Neural progenitor cell (in vitro differentiated cells): Measurements from ENCODE around the gene TUBGCP3. TPM values are rescaled to one million over a fixed set of nuclear protein-coding genes. Genes with fewer than 3 reads are reported as not detected.

Experiments used
- DNase-seq: peaks from one replicate; pipeline ENCODE4 v3.0.0-alpha.2; 2016; ENCODE audit warnings: low spot score
- H2AFZ ChIP-seq: fragments of 200-600 bp; sonication (generic); replicated peaks from 2 replicates; pipeline ENCODE4 v1.6.1; 2016; ENCODE audit warnings: antibody characterized with exemption
- H3F3A ChIP-seq: fragments of 200-600 bp; sonication (generic); 2 replicates; pipeline ENCODE4 v1.6.1; 2016; ENCODE audit warnings: antibody characterized with exemption, low read depth
- H3K27ac ChIP-seq: fragments of 200-600 bp; sonication (generic); 2 replicates; pipeline ENCODE4 v1.5.1; 2016; ENCODE audit warnings: mild to moderate bottlenecking
- H3K27me3 ChIP-seq: fragments of 200-600 bp; sonication (generic); 2 replicates; pipeline ENCODE4 v1.6.1; 2016; ENCODE audit warnings: mild to moderate bottlenecking, moderate library complexity
- H3K36me3 ChIP-seq: fragments of 200-600 bp; sonication (generic); 2 replicates; pipeline ENCODE4 v1.5.1; 2016
- H3K4me1 ChIP-seq: fragments of 200-600 bp; sonication (generic); 2 replicates; pipeline ENCODE4 v1.6.1; 2016; ENCODE audit warnings: mixed run types
- H3K4me2 ChIP-seq: fragments of 200-600 bp; sonication (generic); 2 replicates; pipeline ENCODE4 v1.6.1; 2016
- H3K4me3 ChIP-seq: fragments of 200-600 bp; sonication (generic); 2 replicates; pipeline ENCODE4 v1.5.1; 2016
- H3K79me2 ChIP-seq: fragments of 200-600 bp; sonication (generic); 2 replicates; pipeline ENCODE4 v1.6.1; 2016; ENCODE audit warnings: low read depth
- H3K9ac ChIP-seq: fragments of 200-600 bp; sonication (generic); 2 replicates; pipeline ENCODE4 v1.6.1; 2016
- H3K9me3 ChIP-seq: fragments of 200-600 bp; sonication (generic); 2 replicates; pipeline ENCODE4 v1.5.1; 2016; ENCODE audit warnings: low read depth
- H4K20me1 ChIP-seq: fragments of 200-600 bp; sonication (generic); 2 replicates; pipeline ENCODE4 v1.6.1; 2016; ENCODE audit warnings: low read depth
- H3K27ac Mint-ChIP-seq: 3 replicates; pipeline ENCODE4 v1.8.0; 2021; ENCODE audit warnings: mixed read lengths
- H3K27me3 Mint-ChIP-seq: 2 replicates; pipeline ENCODE4 v1.8.0; 2022; ENCODE audit warnings: low read depth, mild to moderate bottlenecking, inconsistent platforms, moderate library complexity, mixed read lengths; ENCODE audit not compliant: insufficient read depth
- H3K36me3 Mint-ChIP-seq: 3 replicates; pipeline ENCODE4 v1.8.0; 2021; ENCODE audit warnings: mixed read lengths
- H3K4me1 Mint-ChIP-seq: 3 replicates; pipeline ENCODE4 v1.8.0; 2021; ENCODE audit warnings: mixed read lengths
- H3K4me3 Mint-ChIP-seq: 3 replicates; pipeline ENCODE4 v1.8.0; 2021; ENCODE audit warnings: mild to moderate bottlenecking, moderate library complexity, mixed read lengths
- H3K9me3 Mint-ChIP-seq: 3 replicates; pipeline ENCODE4 v1.8.0; 2020; ENCODE audit warnings: mixed read lengths
- CTCF ChIP-seq: fragments of 200-600 bp; sonication (generic); IDR thresholded peaks from 2 replicates; pipeline ENCODE4 v1.5.1; 2017; ENCODE audit warnings: antibody characterized with exemption, mild to moderate bottlenecking
- EZH2 ChIP-seq: fragments of 200-600 bp; sonication (generic); IDR thresholded peaks from 2 replicates; pipeline ENCODE4 v1.6.1; 2017; ENCODE audit warnings: antibody characterized with exemption, mild to moderate bottlenecking, moderate library complexity
- EZH2phosphoT487 ChIP-seq: fragments of 200-600 bp; sonication (generic); IDR thresholded peaks from 2 replicates; pipeline ENCODE4 v1.6.1; 2017; ENCODE audit warnings: antibody characterized with exemption
- total RNA-seq: library from RNA; depleted of rRNA; stranded (reverse); fragments of >200 nt; gene quantifications from 2 replicates; pipeline ENCODE4 v1.2.3, GENCODE V29; 2015; ENCODE audit warnings: low replicate concordance

TUBGCP3 gene
- total RNA-seq, 1 donor from 2014 or later, result 33.6 TPM

GRCh38 chr13:112438094-112438493 lies 149.9 kb downstream of the TUBGCP3 start:
- Mint-ChIP-seq H3K27ac (no peak overlapping the region), H3K4me3 (no peak overlapping the region), H3K4me1 (peaks cover 22% of the 10 kb centered on the region), H3K27me3 (peaks cover 20% of the 10 kb centered on the region), H3K9me3 (peaks cover 23% of the 10 kb centered on the region), H3K36me3 (peaks cover 7% of the 10 kb centered on the region)
- no peak overlapping the region for H2AFZ ChIP-seq
- H4K20me1 ChIP-seq, result no peaks in the 10 kb centered on the region
- H3K9ac ChIP-seq, result no peak overlapping the region
- peaks cover 4% of the 10 kb centered on the region for H3K9me3 ChIP-seq
- peaks cover 5% of the 10 kb centered on the region for H3K4me1 ChIP-seq
- no peak overlapping the region for H3K4me2 ChIP-seq
- H3F3A ChIP-seq, result peaks cover 4% of the 10 kb centered on the region
- peaks cover 6% of the 10 kb centered on the region for H3K27me3 ChIP-seq
- DNase-seq, result no peak
- no peak overlapping the region for H3K4me3 ChIP-seq
- TF ChIP-seq EZH2phosphoT487, result no peak
- TF ChIP-seq CTCF, result no peak
- TF ChIP-seq EZH2, result no peak
- no peaks in the 10 kb centered on the region for H3K36me3 ChIP-seq
- no peak overlapping the region for H3K27ac ChIP-seq
- H3K79me2 ChIP-seq, result no peaks in the 10 kb centered on the region

- Mint-ChIP-seq H3K27me3 (peaks cover 14% of the 10 kb centered on the region), H3K4me3 (no peak overlapping the region), H3K4me1 (peaks cover 17% of the 10 kb centered on the region), H3K9me3 (peaks cover 28% of the 10 kb centered on the region), H3K27ac (no peak overlapping the region), H3K36me3 (peaks cover 7% of the 10 kb centered on the region)
- Histone ChIP-seq H3K4me2 (no peak overlapping the region), H3K79me2 (no peaks in the 10 kb centered on the region), H3K9ac (no peak overlapping the region), H4K20me1 (no peaks in the 10 kb centered on the region), H3K4me1 (no peaks in the 10 kb centered on the region), H2AFZ (no peak overlapping the region), H3F3A (no peaks in the 10 kb centered on the region), H3K4me3 (no peak overlapping the region), H3K27ac (no peak overlapping the region), H3K27me3 (no peaks in the 10 kb centered on the region), H3K36me3 (no peaks in the 10 kb centered on the region), H3K9me3 (peaks cover 4% of the 10 kb centered on the region)
- no peak for DNase-seq
- no peak for TF ChIP-seq EZH2phosphoT487
- TF ChIP-seq EZH2, result no peak
- TF ChIP-seq CTCF, result no peak
These were observed 152.0 kb downstream of the TUBGCP3 start for GRCh38 chr13:112435973-112436372.

Other genes with a start within 250 kb of the TUBGCP3 start
- gene SPACA7, start 211.8 kb downstream of the TUBGCP3 start, total RNA-seq, result not detected in 2 replicates
- 12.6 and 17.6 TPM in 2 replicates for gene ATP11A, start 101.9 kb upstream of the TUBGCP3 start, total RNA-seq